KMS-11 (cell line): Measurements from ENCODE around the gene AGTR1.
A peak's percentile ranks its signal among the peaks of the same experiment; 100 is the strongest.

ENCODE experiments used
- H2AFZ ChIP-seq: fragments of 200-600 bp; sonication (generic); 2 replicates; pipeline ENCODE4 v1.6.1; 2016; ENCODE audit warnings: antibody characterized with exemption, mixed run types, low read depth
- H3K27ac ChIP-seq: fragments of 200-600 bp; sonication (generic); 2 replicates; pipeline ENCODE4 v1.6.1; 2016; ENCODE audit warnings: mild to moderate bottlenecking, mixed run types
- H3K27me3 ChIP-seq: fragments of 200-600 bp; sonication (generic); 2 replicates; pipeline ENCODE4 v1.6.1; 2017; ENCODE audit warnings: mild to moderate bottlenecking, low read depth, mixed run types, moderate library complexity; ENCODE audit not compliant: insufficient read depth
- H3K36me3 ChIP-seq: fragments of 200-600 bp; sonication (generic); 2 replicates; pipeline ENCODE4 v1.6.1; 2017; ENCODE audit warnings: mild to moderate bottlenecking, mixed run types; ENCODE audit not compliant: insufficient read depth
- H3K4me1 ChIP-seq: fragments of 200-600 bp; sonication (generic); 2 replicates; pipeline ENCODE4 v1.6.1; 2016; ENCODE audit warnings: mild to moderate bottlenecking, low read depth, mixed run types; ENCODE audit not compliant: poor library complexity, severe bottlenecking
- H3K4me2 ChIP-seq: fragments of 200-600 bp; sonication (generic); 2 replicates; pipeline ENCODE4 v1.7.0; 2016; ENCODE audit warnings: mild to moderate bottlenecking, mixed run types
- H3K4me3 ChIP-seq: fragments of 200-600 bp; sonication (generic); IDR thresholded peaks from 2 replicates; pipeline ENCODE4 v1.6.1; 2017; ENCODE audit warnings: low read depth, low read length, mixed read lengths; ENCODE audit not compliant: insufficient read depth
- H3K79me2 ChIP-seq: fragments of 200-600 bp; sonication (generic); 2 replicates; pipeline ENCODE4 v1.6.1; 2016; ENCODE audit warnings: low read depth, mixed run types; ENCODE audit not compliant: insufficient read depth
- H3K9ac ChIP-seq: fragments of 200-600 bp; sonication (generic); 2 replicates; pipeline ENCODE4 v1.6.1; 2016; ENCODE audit warnings: mild to moderate bottlenecking, mixed run types
- H4K20me1 ChIP-seq: fragments of 200-600 bp; sonication (generic); 2 replicates; pipeline ENCODE4 v1.6.1; 2016; ENCODE audit warnings: mild to moderate bottlenecking, mixed run types; ENCODE audit not compliant: insufficient read depth
- TF ChIP-seq, protein P1 (sequence below): fragments of 200-600 bp; sonication (generic); conservative IDR thresholded peaks from 2 replicates; pipeline ENCODE4 v1.6.1; 2017; ENCODE audit warnings: low read depth, mild to moderate bottlenecking, antibody characterized with exemption, low read length, moderate library complexity, mixed read lengths

AGTR1 gene

GRCh38 chr3:148742118-148742517 lies 44.4 kb downstream of the AGTR1 start:
- H3K4me1 ChIP-seq, result peaks cover 49% of the 10 kb centered on the region
- TF ChIP-seq, protein P1, sequence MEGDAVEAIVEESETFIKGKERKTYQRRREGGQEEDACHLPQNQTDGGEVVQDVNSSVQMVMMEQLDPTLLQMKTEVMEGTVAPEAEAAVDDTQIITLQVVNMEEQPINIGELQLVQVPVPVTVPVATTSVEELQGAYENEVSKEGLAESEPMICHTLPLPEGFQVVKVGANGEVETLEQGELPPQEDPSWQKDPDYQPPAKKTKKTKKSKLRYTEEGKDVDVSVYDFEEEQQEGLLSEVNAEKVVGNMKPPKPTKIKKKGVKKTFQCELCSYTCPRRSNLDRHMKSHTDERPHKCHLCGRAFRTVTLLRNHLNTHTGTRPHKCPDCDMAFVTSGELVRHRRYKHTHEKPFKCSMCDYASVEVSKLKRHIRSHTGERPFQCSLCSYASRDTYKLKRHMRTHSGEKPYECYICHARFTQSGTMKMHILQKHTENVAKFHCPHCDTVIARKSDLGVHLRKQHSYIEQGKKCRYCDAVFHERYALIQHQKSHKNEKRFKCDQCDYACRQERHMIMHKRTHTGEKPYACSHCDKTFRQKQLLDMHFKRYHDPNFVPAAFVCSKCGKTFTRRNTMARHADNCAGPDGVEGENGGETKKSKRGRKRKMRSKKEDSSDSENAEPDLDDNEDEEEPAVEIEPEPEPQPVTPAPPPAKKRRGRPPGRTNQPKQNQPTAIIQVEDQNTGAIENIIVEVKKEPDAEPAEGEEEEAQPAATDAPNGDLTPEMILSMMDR, result no peak
- H2AFZ ChIP-seq, result no peak overlapping the region
- no peaks in the 10 kb centered on the region for H3K36me3 ChIP-seq
- no peak overlapping the region for H3K4me2 ChIP-seq
- no peak overlapping the region for H3K9ac ChIP-seq
- H3K4me3 ChIP-seq, result no peak overlapping the region
- no peaks in the 10 kb centered on the region for H3K79me2 ChIP-seq
- no peak overlapping the region for H3K27ac ChIP-seq
- no peaks in the 10 kb centered on the region for H4K20me1 ChIP-seq
- no peaks in the 10 kb centered on the region for H3K27me3 ChIP-seq

DNA sequence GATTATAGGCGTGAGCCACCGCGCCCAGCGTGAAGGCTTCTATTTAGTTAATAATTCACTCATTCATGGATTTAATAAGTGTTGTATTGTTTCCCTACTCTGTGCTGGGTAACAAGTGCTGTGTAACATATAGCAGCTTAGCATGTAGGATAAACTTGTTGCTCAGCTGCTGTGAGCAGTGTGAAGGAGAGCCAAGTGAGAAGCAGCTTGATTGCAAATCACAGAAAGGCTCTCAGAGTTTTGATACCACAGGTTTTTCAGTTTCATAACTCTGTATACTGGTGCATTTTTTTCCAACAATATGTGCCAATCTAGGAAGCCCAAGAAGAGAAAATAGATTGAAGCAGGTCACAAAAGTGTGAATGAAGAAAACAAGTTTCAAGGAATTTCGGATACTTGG lies 48.4 kb downstream of the AGTR1 start:
- H3K9ac ChIP-seq, result no peak overlapping the region
- TF ChIP-seq, protein P1, result no peak
- H3K36me3 ChIP-seq, result no peaks in the 10 kb centered on the region
- H3K79me2 ChIP-seq, result no peaks in the 10 kb centered on the region
- H3K27me3 ChIP-seq, result no peaks in the 10 kb centered on the region
- H3K4me3 ChIP-seq, result no peak overlapping the region
- H3K4me2 ChIP-seq, result peak overlapping the region; percentile 36
- H3K4me1 ChIP-seq, result peaks cover 54% of the 10 kb centered on the region
- H4K20me1 ChIP-seq, result no peaks in the 10 kb centered on the region
- peak overlapping the region; percentile 52 for H3K27ac ChIP-seq
- no peak overlapping the region for H2AFZ ChIP-seq

- Histone ChIP-seq H3K9ac (no peak overlapping the region), H3K4me1 (peaks cover 54% of the 10 kb centered on the region), H3K4me3 (peak overlapping the region; percentile 43), H3K27ac (peak overlapping the region; percentile 37; the same call in 1 of the 2 replicates), H3K4me2 (peak overlapping the region; percentile 76), H3K79me2 (no peaks in the 10 kb centered on the region), H3K36me3 (no peaks in the 10 kb centered on the region), H4K20me1 (no peaks in the 10 kb centered on the region), H3K27me3 (no peaks in the 10 kb centered on the region), H2AFZ (peak overlapping the region; percentile 7; the same call in 1 of the 2 replicates)
- TF ChIP-seq, protein P1, result no peak
Observed at GRCh38 chr3:148748283-148748682, 50.6 kb downstream of the AGTR1 start.

- no peak overlapping the region for H3K4me2 ChIP-seq
- H2AFZ ChIP-seq, result no peak overlapping the region
- no peaks in the 10 kb centered on the region for H4K20me1 ChIP-seq
- H3K79me2 ChIP-seq, result no peaks in the 10 kb centered on the region
- TF ChIP-seq, protein P1, result no peak
- H3K9ac ChIP-seq, result no peak overlapping the region
- peaks cover 50% of the 10 kb centered on the region for H3K4me1 ChIP-seq
- no peaks in the 10 kb centered on the region for H3K27me3 ChIP-seq
- no peak overlapping the region for H3K27ac ChIP-seq
- H3K4me3 ChIP-seq, result no peak overlapping the region
- no peaks in the 10 kb centered on the region for H3K36me3 ChIP-seq
Observed at GRCh38 chr3:148750296-148750695, 52.6 kb downstream of the AGTR1 start.
